GM23248 (cell line): Measurements from ENCODE around the gene TTC23L. TPM values are rescaled to one million over a fixed set of nuclear protein-coding genes. Genes with fewer than 3 reads are reported as not detected.

Source experiments
- DNase-seq: peaks from one replicate; pipeline ENCODE4 v3.0.0-alpha.2; 2015
- H2AFZ ChIP-seq: fragments of 200-600 bp; sonication (generic); 2 replicates; pipeline ENCODE4 v1.6.1; 2016; ENCODE audit warnings: antibody characterized with exemption
- H3F3A ChIP-seq: fragments of 200-600 bp; sonication (generic); 2 replicates; pipeline ENCODE4 v1.6.1; 2016; ENCODE audit warnings: mild to moderate bottlenecking, antibody characterized with exemption, mixed run types; ENCODE audit not compliant: insufficient read depth
- H3K27ac ChIP-seq: fragments of 200-600 bp; sonication (generic); 2 replicates; pipeline ENCODE4 v1.5.1; 2016; ENCODE audit warnings: mild to moderate bottlenecking
- H3K27me3 ChIP-seq: fragments of 200-600 bp; sonication (generic); replicated peaks from 2 replicates; pipeline ENCODE4 v1.6.1; 2016; ENCODE audit warnings: mild to moderate bottlenecking; ENCODE audit not compliant: insufficient read depth
- H3K36me3 ChIP-seq: fragments of 200-600 bp; sonication (generic); 2 replicates; pipeline ENCODE4 v1.6.1; 2016; ENCODE audit warnings: low read depth, mild to moderate bottlenecking
- H3K4me1 ChIP-seq: fragments of 200-600 bp; sonication (generic); 2 replicates; pipeline ENCODE4 v1.6.1; 2016; ENCODE audit warnings: mild to moderate bottlenecking; ENCODE audit not compliant: insufficient read depth
- H3K4me2 ChIP-seq: fragments of 200-600 bp; sonication (generic); one replicate; pipeline ENCODE4 v1.6.1; 2016; ENCODE audit warnings: mild to moderate bottlenecking; ENCODE audit not compliant: unreplicated experiment
- H3K4me3 ChIP-seq: fragments of 200-600 bp; sonication (generic); 2 replicates; pipeline ENCODE4 v1.5.1; 2016; ENCODE audit warnings: mild to moderate bottlenecking
- H3K79me2 ChIP-seq: fragments of 200-600 bp; sonication (generic); 2 replicates; pipeline ENCODE4 v1.6.1; 2016; ENCODE audit warnings: mild to moderate bottlenecking; ENCODE audit not compliant: insufficient read depth
- H3K9ac ChIP-seq: fragments of 200-600 bp; sonication (generic); 2 replicates; pipeline ENCODE4 v1.6.1; 2016; ENCODE audit warnings: mild to moderate bottlenecking
- H3K9me2 ChIP-seq: fragments of 200-600 bp; sonication (generic); 2 replicates; pipeline ENCODE4 v1.6.1; 2016; ENCODE audit warnings: mixed run types, mild to moderate bottlenecking, moderate library complexity; ENCODE audit not compliant: insufficient read depth
- H3K9me3 ChIP-seq: fragments of 200-600 bp; sonication (generic); one replicate; pipeline ENCODE4 v1.6.1; 2017; ENCODE audit warnings: low read depth
- H4K20me1 ChIP-seq: fragments of 200-600 bp; sonication (generic); 2 replicates; pipeline ENCODE4 v1.6.0; 2016; ENCODE audit not compliant: insufficient read depth
- EZH2 ChIP-seq: fragments of 200-600 bp; sonication (generic); IDR thresholded peaks from 2 replicates; pipeline ENCODE4 v1.6.1; 2018; ENCODE audit warnings: antibody characterized with exemption, mild to moderate bottlenecking; ENCODE audit not compliant: insufficient read depth, poor library complexity, severe bottlenecking
- EZH2phosphoT487 ChIP-seq: fragments of 200-600 bp; sonication (generic); IDR thresholded peaks from 2 replicates; pipeline ENCODE4 v1.6.1; 2018; ENCODE audit warnings: antibody characterized with exemption, moderate library complexity, mild to moderate bottlenecking, low read depth; ENCODE audit not compliant: insufficient read depth
- WGBS, 2 experiments: methylation state at CpG; one replicate each; pipeline ENCODE4 v1.1.6; 2015 to 2017; ENCODE audit warnings: low lambda C conversion rate in 2 of 2, low coverage in 1 of 2; ENCODE audit errors: missing lambda C conversion rate in 2 of 2; 5-methylcytosine and 5-hydroxymethylcytosine counted together
- in situ Hi-C: fragments of 300-500 bp; cut with MboI; formaldehyde crosslinking; loops from 2 replicates; pipeline ENCODE4 v1.15.0; 2020
- polyA plus RNA-seq: library from polyadenylated mRNA; unstranded; fragments of >200 nt; fragmentation: Nextera tagmentation; extraction: Ambion mirVana; gene quantifications from 2 replicates; pipeline ENCODE4 v1.2.1, GENCODE V29; 2016
- total RNA-seq: library from RNA; depleted of rRNA; stranded (reverse); fragments of >200 nt; shearing (Covaris generic); gene quantifications from 2 replicates; pipeline ENCODE4 v1.2.3, GENCODE V29; 2014

TTC23L gene
- total and polyA plus RNA-seq, 2 experiments from 2014 or later = under 0.01 TPM; not detected in 1

GRCh38 chr5:34858790-34859189, 19.8 kb downstream of the TTC23L start:
- no peak overlapping the region for H3K9ac ChIP-seq
- no peaks in the 10 kb centered on the region for H3K9me3 ChIP-seq
- no peak overlapping the region for H3K4me3 ChIP-seq
- H3K9me2 ChIP-seq = no peaks in the 10 kb centered on the region
- no peaks in the 10 kb centered on the region for H3K79me2 ChIP-seq
- no peak overlapping the region; the same call in 1 of the 2 replicates for H2AFZ ChIP-seq
- H3F3A ChIP-seq = no peaks in the 10 kb centered on the region
- TF ChIP-seq EZH2 = no peak
- no peak for TF ChIP-seq EZH2phosphoT487
- DNase-seq = peak; percentile 22
- H3K4me1 ChIP-seq = no peaks in the 10 kb centered on the region
- no peaks in the 10 kb centered on the region for H3K36me3 ChIP-seq
- in situ Hi-C loops = no loop called here
- 61 to 65% methylated on average over 2 of the region's 2 CpGs for WGBS, 2 experiments
- no peak overlapping the region for H3K27ac ChIP-seq
- H3K27me3 ChIP-seq = no peaks in the 10 kb centered on the region
- no peaks in the 10 kb centered on the region for H4K20me1 ChIP-seq
- H3K4me2 ChIP-seq = no peak overlapping the region

- WGBS, 2 experiments = 62 to 66% methylated on average over 5 of the region's 5 CpGs
- Histone ChIP-seq H3K4me2 (no peak overlapping the region), H3K9me3 (no peaks in the 10 kb centered on the region), H4K20me1 (no peaks in the 10 kb centered on the region), H3K4me1 (no peaks in the 10 kb centered on the region), H3F3A (no peaks in the 10 kb centered on the region), H2AFZ (no peak overlapping the region), H3K27me3 (no peaks in the 10 kb centered on the region), H3K36me3 (no peaks in the 10 kb centered on the region), H3K79me2 (no peaks in the 10 kb centered on the region), H3K9me2 (no peaks in the 10 kb centered on the region), H3K4me3 (no peak overlapping the region), H3K9ac (no peak overlapping the region), H3K27ac (no peak overlapping the region)
- DNase-seq = no peak
- in situ Hi-C loops = no loop called here
- no peak for TF ChIP-seq EZH2phosphoT487
These were observed 20.3 kb downstream of the TTC23L start for GRCh38 chr5:34859253-34859652.

- Histone ChIP-seq H3K79me2 (no peaks in the 10 kb centered on the region), H3K27ac (no peak overlapping the region), H4K20me1 (no peaks in the 10 kb centered on the region), H3K4me1 (no peaks in the 10 kb centered on the region), H3K9ac (no peak overlapping the region), H3K4me3 (no peak overlapping the region), H2AFZ (no peak overlapping the region), H3K27me3 (no peaks in the 10 kb centered on the region), H3K9me3 (no peaks in the 10 kb centered on the region), H3K4me2 (no peak overlapping the region), H3K9me2 (no peaks in the 10 kb centered on the region), H3K36me3 (no peaks in the 10 kb centered on the region), H3F3A (no peaks in the 10 kb centered on the region)
- TF ChIP-seq EZH2 = no peak
- TF ChIP-seq EZH2phosphoT487 = no peak
- in situ Hi-C loops = no loop called here
- WGBS, 2 experiments = 84 to 85% methylated on average over 3 of the region's 3 CpGs
- DNase-seq = no peak
These were observed 25.0 kb downstream of the TTC23L start for GRCh38 chr5:34863946-34864345.

- 85 to 86% methylated on average over 2 of the region's 2 CpGs for WGBS, 2 experiments
- no peak for DNase-seq
These were observed 26.1 kb downstream of the TTC23L start for GRCh38 chr5:34865091-34865490.

GRCh38 chr5:34866989-34867471, 28.1 kb downstream of the TTC23L start:
- Histone ChIP-seq H3K27me3 (no peaks in the 10 kb centered on the region), H3K4me2 (no peak overlapping the region), H3K9me3 (no peaks in the 10 kb centered on the region), H3K79me2 (no peaks in the 10 kb centered on the region), H3K4me1 (no peaks in the 10 kb centered on the region), H2AFZ (no peak overlapping the region; the same call in 1 of the 2 replicates), H3K27ac (no peak overlapping the region), H3F3A (no peaks in the 10 kb centered on the region), H3K9ac (no peak overlapping the region), H3K4me3 (no peak overlapping the region), H4K20me1 (no peaks in the 10 kb centered on the region), H3K9me2 (no peaks in the 10 kb centered on the region), H3K36me3 (no peaks in the 10 kb centered on the region)
- 91 to 92% methylated on average over 3 of the region's 3 CpGs for WGBS, 2 experiments
- in situ Hi-C loops = no loop called here
- DNase-seq = no peak
- TF ChIP-seq EZH2phosphoT487 (no peak), EZH2 (no peak)

More at GRCh38 chr5:34865091-34865490, 26.1 kb downstream of the TTC23L start:
- TF ChIP-seq EZH2 (no peak), EZH2phosphoT487 (no peak)
- no peak overlapping the region for H3K4me3 ChIP-seq
- no peak overlapping the region for H3K9ac ChIP-seq
- H3K9me2 ChIP-seq = no peaks in the 10 kb centered on the region
- no peak overlapping the region for H3K27ac ChIP-seq
- H3K79me2 ChIP-seq = no peaks in the 10 kb centered on the region
- no peak overlapping the region for H3K4me2 ChIP-seq
- no peaks in the 10 kb centered on the region for H4K20me1 ChIP-seq
- H2AFZ ChIP-seq = no peak overlapping the region
- H3K4me1 ChIP-seq = no peaks in the 10 kb centered on the region
- no peaks in the 10 kb centered on the region for H3K27me3 ChIP-seq
- in situ Hi-C loops = no loop called here
- H3F3A ChIP-seq = no peaks in the 10 kb centered on the region
- no peaks in the 10 kb centered on the region for H3K36me3 ChIP-seq
- no peaks in the 10 kb centered on the region for H3K9me3 ChIP-seq
